Gastroesophageal sphincter (tissue), 3 donors: Measurements from ENCODE around the gene MBOAT2.

Experiments
- EP300 ChIP-seq: sonication (generic); formaldehyde crosslinking; IDR thresholded peaks from one replicate; pipeline ENCODE4 v1.6.1; 2017; ENCODE audit warnings: antibody characterized with exemption, mild to moderate bottlenecking
- POLR2A ChIP-seq, 2 donors: fragments of 450-650 bp; IDR thresholded peaks; one replicate each; pipeline ENCODE4 v1.6.1; 2017; ENCODE audit warnings: antibody characterized with exemption in 2 of 2, mild to moderate bottlenecking in 2 of 2, moderate library complexity in 1 of 2
- POLR2AphosphoS5 ChIP-seq: sonication (generic); formaldehyde crosslinking; IDR thresholded peaks from one replicate; pipeline ENCODE4 v1.6.1; 2017; ENCODE audit warnings: antibody characterized with exemption
- TF ChIP-seq, protein P1 (sequence below), 4 experiments: fragments of 200-600 bp in 2 of 4; fragments of 450-650 bp in 2 of 4; sonication (generic) in 1 of 4; IDR thresholded peaks; one replicate each; pipeline ENCODE4 v1.5.1; 2017 to 2019; ENCODE audit warnings: antibody characterized with exemption in 4 of 4, mild to moderate bottlenecking in 2 of 4, moderate library complexity in 2 of 4

DNA sequence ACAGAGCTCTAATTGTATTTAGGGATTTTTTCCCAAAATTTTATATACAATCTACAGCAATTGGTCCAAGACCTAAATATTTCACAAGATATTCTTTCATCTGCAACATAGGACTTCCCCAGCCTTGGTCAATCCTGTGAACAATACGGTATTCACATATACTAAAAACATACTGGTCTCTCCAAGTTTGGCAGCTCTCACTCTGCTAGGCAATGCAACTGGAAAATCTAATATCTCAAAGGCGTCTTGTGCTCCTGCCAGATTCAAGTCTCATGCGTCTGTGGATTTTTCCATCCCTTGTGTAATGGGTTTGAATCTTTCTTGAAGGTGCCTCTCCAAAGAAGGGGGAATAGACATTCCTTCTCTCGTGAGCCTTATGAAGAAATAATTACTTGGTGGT lies 27.4 kb upstream of the MBOAT2 start:
- TF ChIP-seq, protein P1, sequence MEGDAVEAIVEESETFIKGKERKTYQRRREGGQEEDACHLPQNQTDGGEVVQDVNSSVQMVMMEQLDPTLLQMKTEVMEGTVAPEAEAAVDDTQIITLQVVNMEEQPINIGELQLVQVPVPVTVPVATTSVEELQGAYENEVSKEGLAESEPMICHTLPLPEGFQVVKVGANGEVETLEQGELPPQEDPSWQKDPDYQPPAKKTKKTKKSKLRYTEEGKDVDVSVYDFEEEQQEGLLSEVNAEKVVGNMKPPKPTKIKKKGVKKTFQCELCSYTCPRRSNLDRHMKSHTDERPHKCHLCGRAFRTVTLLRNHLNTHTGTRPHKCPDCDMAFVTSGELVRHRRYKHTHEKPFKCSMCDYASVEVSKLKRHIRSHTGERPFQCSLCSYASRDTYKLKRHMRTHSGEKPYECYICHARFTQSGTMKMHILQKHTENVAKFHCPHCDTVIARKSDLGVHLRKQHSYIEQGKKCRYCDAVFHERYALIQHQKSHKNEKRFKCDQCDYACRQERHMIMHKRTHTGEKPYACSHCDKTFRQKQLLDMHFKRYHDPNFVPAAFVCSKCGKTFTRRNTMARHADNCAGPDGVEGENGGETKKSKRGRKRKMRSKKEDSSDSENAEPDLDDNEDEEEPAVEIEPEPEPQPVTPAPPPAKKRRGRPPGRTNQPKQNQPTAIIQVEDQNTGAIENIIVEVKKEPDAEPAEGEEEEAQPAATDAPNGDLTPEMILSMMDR (IDR thresholded peaks at IDR 0.05) = no peak
- TF ChIP-seq POLR2AphosphoS5 = no peak
- TF ChIP-seq POLR2A (IDR thresholded peaks at IDR 0.05) = no peak
- no peak for TF ChIP-seq EP300
